ENCODE results near the gene SLC12A8.

SLC12A8 gene

GRCh38 chr3:125069452-125069851, 143.1 kb downstream of the SLC12A8 start:
- H3K4me3 ChIP-seq (ENCODE audit: low read length) = no peak overlapping the region
- no peak for DNase-seq (ENCODE audit: low read depth, low spot score)

GRCh38 chr3:125068265-125068664, 144.3 kb downstream of the SLC12A8 start:
- no peak overlapping the region for H3K4me3 ChIP-seq (ENCODE audit: low read length)
- DNase-seq (ENCODE audit: low read depth, low spot score) = no peak

- no peak for DNase-seq (ENCODE audit: low read depth, low spot score)
- no peak overlapping the region for H3K4me3 ChIP-seq (ENCODE audit: low read length)
Measured at GRCh38 chr3:125067225-125067624, 145.3 kb downstream of the SLC12A8 start.

GRCh38 chr3:125062904-125063618, 149.5 kb downstream of the SLC12A8 start:
- no peak for DNase-seq (ENCODE audit: low read depth, low spot score)
- H3K4me3 ChIP-seq (ENCODE audit: low read length) = no peak overlapping the region

GRCh38 chr3:125061646-125062045, 150.9 kb downstream of the SLC12A8 start:
- H3K4me3 ChIP-seq (ENCODE audit: low read length) = no peak overlapping the region
- DNase-seq (ENCODE audit: low read depth, low spot score) = no peak

GRCh38 chr3:125061170-125061569, 151.4 kb downstream of the SLC12A8 start:
- H3K4me3 ChIP-seq (ENCODE audit: low read length) = no peak overlapping the region
- no peak for DNase-seq (ENCODE audit: low read depth, low spot score)

GRCh38 chr3:125059488-125060245, 152.9 kb downstream of the SLC12A8 start:
- no peak overlapping the region for H3K4me3 ChIP-seq (ENCODE audit: low read length)
- DNase-seq (ENCODE audit: low read depth, low spot score) = no peak

GRCh38 chr3:125058959-125059358, 153.6 kb downstream of the SLC12A8 start:
- DNase-seq (ENCODE audit: low read depth, low spot score) = no peak

GRCh38 chr3:125058529-125058928, 154.0 kb downstream of the SLC12A8 start:
- H3K4me3 ChIP-seq (ENCODE audit: low read length) = no peak overlapping the region
- DNase-seq (ENCODE audit: low read depth, low spot score) = no peak

More at GRCh38 chr3:125058959-125059358, 153.6 kb downstream of the SLC12A8 start:
- H3K4me3 ChIP-seq (ENCODE audit: low read length) = no peak overlapping the region

- H3K4me3 ChIP-seq (ENCODE audit: low read length) = no peak overlapping the region
- no peak for DNase-seq (ENCODE audit: low read depth, low spot score)
Measured at GRCh38 chr3:125057186-125057850, 155.2 kb downstream of the SLC12A8 start.

GRCh38 chr3:125055913-125056745, 156.4 kb downstream of the SLC12A8 start, which contains the start of gene HEG1:
Gene HEG1 (minus strand): TSS chr3:125055997. CDS start chr3:125055890, 107 bp downstream.
- DNase-seq (ENCODE audit: low read depth, low spot score) = peak; percentile 41

GRCh38 chr3:125055331-125055912, 157.1 kb downstream of the SLC12A8 start:
- no peak for DNase-seq (ENCODE audit: low read depth, low spot score)

More at GRCh38 chr3:125055913-125056745, 156.4 kb downstream of the SLC12A8 start, which contains the start of gene HEG1:
- H3K4me3 ChIP-seq (ENCODE audit: low read length) = peak within 1 kb of the TSS; percentile 85

GRCh38 chr3:125054449-125055329, 157.9 kb downstream of the SLC12A8 start:
- H3K4me3 ChIP-seq (ENCODE audit: low read length) = peak overlapping the region; percentile 85
- peak; percentile 51 for DNase-seq (ENCODE audit: low read depth, low spot score)

More at GRCh38 chr3:125055331-125055912, 157.1 kb downstream of the SLC12A8 start:
- peak overlapping the region; percentile 85 for H3K4me3 ChIP-seq (ENCODE audit: low read length)

- DNase-seq (ENCODE audit: low read depth, low spot score) = no peak
- H3K4me3 ChIP-seq (ENCODE audit: low read length) = peak overlapping the region; percentile 85
Measured at GRCh38 chr3:125054062-125054448, 158.5 kb downstream of the SLC12A8 start.

- no peak for DNase-seq (ENCODE audit: low read depth, low spot score)
- H3K4me3 ChIP-seq (ENCODE audit: low read length) = no peak overlapping the region
Measured at GRCh38 chr3:125053304-125053699, 159.2 kb downstream of the SLC12A8 start.

- no peak overlapping the region for H3K4me3 ChIP-seq (ENCODE audit: low read length)
- no peak for DNase-seq (ENCODE audit: low read depth, low spot score)
Measured at GRCh38 chr3:125052624-125053303, 159.8 kb downstream of the SLC12A8 start.
